VCaP (cell line): ENCODE data around the gene PNN.
A peak's percentile ranks its signal among the peaks of the same experiment; 100 is the strongest.
"Not testable (repeated sequence)": the region's sequence is repeated elsewhere in the genome, so short reads cannot be mapped to it uniquely, and the experiment has no call there.

Experiments used
- H3K27ac ChIP-seq: fragments of 450-650 bp; 2 replicates; pipeline ENCODE4 v1.5.1; 2017
- TF ChIP-seq, protein P1 (sequence below): fragments of 450-650 bp; conservative IDR thresholded peaks from 2 replicates; pipeline ENCODE4 v1.5.1; 2017; ENCODE audit warnings: mild to moderate bottlenecking, moderate library complexity

Gene PNN

DNA sequence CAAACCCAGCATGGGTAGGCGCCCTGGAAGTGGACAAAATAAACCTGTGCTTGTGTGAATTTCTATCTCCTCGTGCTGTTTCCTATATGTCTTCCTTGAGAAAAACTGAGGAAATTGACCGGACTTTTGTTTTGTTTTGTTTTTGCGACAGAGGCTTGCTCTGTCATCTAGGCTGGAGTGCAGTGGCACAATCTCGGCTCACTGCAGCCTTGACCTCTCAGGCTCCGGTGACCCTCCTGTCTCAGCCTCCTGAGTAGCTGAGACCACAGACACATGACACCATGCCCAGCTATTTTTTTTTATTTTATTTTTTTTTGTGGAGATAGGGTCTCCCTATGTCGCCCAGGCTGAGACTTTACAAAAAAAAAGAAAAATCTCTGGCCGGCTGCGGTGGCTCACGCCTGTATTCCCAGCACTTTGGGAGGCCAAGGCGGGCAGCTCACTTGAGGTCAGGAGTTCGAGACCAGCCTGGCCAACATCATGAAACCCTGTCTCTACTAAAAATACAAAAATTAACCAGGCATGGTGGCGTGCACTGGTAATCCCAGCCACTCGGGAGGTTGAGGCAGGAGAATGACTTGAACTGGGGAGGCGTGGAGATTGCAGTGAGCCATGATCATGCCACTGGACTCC lies 36.2 kb downstream of the PNN start:
- no peak overlapping the region for H3K27ac ChIP-seq
- TF ChIP-seq, protein P1, sequence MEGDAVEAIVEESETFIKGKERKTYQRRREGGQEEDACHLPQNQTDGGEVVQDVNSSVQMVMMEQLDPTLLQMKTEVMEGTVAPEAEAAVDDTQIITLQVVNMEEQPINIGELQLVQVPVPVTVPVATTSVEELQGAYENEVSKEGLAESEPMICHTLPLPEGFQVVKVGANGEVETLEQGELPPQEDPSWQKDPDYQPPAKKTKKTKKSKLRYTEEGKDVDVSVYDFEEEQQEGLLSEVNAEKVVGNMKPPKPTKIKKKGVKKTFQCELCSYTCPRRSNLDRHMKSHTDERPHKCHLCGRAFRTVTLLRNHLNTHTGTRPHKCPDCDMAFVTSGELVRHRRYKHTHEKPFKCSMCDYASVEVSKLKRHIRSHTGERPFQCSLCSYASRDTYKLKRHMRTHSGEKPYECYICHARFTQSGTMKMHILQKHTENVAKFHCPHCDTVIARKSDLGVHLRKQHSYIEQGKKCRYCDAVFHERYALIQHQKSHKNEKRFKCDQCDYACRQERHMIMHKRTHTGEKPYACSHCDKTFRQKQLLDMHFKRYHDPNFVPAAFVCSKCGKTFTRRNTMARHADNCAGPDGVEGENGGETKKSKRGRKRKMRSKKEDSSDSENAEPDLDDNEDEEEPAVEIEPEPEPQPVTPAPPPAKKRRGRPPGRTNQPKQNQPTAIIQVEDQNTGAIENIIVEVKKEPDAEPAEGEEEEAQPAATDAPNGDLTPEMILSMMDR, result no peak

DNA sequence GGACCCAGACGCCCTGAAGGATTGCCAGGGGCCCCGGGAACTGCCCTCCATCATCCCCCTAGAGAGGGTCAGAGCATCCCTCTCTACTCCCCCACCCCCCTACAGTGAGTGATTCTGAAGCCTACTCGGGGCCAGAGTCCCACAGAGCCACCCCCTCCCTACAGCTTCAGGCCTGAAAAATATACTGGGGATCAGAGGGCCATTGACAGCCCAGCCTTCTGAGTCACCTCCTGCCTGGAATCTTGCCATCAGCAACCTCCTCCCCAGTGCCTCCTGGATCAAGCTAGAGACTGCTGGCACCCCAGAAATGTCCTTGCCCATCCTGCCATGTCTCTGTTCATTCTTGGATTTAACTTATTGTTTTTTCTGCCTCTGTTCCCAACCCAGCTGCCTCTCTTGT lies 37.0 kb downstream of the PNN start:
- no peak overlapping the region for H3K27ac ChIP-seq

DNA sequence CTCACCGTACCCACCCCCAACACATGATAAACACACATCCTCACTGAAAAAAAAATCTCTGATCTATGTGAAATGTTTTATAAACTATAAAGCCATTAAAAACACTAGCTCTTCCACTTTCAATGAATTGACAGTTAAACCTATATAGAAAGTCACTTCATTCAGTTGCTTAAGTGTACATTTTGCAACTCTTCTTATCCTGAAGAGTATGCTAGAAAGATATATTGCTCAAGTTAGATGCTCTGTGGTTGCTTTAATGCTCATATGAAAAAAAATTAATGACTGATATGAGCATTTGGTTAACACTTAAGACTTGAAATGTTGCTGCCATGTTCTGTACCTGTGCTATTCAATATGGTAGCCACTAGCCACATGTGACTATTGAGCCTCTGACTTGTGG lies 37.6 kb downstream of the PNN start:
- H3K27ac ChIP-seq, result no peak overlapping the region
- TF ChIP-seq, protein P1, result no peak

More for the DNA sequence above, 37.0 kb downstream of the PNN start:
- TF ChIP-seq, protein P1, result no peak

DNA sequence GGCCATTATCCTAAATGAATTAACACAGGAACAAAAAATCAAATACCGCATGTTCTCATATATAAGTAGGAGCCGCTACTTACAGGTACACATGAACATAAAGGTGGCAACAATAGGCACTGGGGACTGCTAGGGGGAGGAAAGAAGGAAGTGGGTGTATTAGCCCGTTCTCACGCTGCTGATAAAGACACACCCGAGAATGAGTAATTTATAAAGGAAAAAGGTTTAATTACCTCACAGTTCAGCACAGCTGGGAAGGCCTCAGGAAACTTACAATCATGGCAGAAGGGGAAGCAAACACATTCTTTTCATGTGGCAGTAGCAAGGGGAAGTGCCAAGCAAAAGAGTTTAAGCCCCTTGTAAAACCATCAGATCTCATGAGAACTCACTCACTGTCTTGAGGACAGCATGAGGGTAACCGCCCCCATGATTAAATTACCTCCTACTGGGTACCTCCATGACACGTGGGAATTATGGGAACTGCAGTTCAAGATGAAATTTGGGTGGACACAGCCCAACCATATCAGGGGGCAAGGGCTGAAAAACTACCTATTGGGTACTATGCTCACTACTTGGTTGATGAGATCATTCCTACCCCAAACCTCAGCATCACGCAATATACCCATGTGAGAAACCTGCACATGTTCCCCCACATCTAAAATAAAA lies 42.3 kb downstream of the PNN start:
- H3K27ac ChIP-seq, result no peak overlapping the region
- TF ChIP-seq, protein P1, result no peak

DNA sequence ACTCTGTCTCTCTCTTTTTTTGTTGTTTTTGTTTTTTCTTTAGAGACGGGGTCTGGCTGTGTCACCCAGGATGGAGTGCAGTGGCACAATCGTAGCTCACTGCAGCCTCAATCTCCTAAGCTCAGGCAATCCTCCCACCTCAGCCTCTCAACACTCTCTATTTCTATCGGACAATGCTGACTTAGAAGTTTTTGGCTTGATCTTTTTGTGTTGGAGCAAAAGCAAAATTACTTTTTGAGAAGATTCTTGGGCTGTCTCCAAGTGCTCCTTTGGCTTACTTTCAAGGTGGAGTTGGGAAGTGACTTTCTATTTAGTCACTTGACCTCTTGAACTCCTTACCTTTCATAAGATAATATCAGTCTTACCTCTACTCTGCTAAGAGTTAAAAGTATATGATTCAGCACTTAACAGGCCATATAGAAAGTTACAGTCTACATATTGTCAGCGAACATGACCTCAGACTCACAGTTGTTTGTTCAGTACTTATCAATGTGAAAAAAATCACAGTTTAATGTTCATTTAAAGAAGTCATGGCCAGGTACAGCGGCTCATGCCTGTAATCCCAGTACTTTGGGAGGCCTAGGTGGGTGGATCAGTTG lies 43.2 kb downstream of the PNN start:
- no peak overlapping the region for H3K27ac ChIP-seq

DNA sequence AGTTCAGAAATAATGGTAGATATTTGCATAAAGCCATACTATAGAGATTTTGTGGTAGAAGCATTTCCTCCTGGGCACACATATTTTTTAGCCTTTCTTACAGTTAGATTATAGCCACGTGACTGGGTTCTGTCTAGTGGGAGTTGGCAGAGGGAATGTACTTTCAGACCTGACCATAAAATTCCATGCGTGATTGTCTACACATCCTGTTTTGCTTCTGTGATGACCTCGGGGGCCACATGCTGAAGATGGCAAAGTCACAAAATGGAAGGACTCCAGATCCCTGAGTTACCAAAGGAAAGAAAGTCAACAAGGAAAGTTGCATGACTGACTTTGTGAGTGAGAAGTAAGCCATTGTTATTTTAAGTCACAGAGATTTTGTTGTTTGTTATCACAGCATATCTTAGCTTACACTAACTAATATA lies 44.0 kb downstream of the PNN start:
- TF ChIP-seq, protein P1, result no peak
- H3K27ac ChIP-seq, result peak overlapping the region; percentile 13; the same call in 1 of the 2 replicates

More for the DNA sequence above, 43.2 kb downstream of the PNN start:
- TF ChIP-seq, protein P1, result no peak

DNA sequence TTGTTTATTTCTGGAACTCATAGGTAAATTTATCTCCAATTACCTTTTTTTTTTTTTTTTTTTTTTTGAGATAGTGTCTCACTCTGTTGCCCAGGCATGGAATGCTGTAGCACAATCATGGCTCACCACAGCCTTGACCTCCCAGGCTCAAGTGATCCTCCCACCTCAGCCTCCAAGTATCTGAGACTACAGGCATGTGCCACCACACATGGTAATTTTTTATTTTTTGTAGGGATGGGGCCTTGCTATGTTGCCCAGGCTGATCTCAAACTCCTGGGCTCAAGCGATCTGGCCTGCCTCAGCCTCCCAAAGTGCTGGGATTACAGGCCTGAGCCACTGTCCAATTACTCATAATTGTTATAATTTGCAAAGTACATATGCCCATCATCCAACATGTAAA lies 45.4 kb downstream of the PNN start:
- not testable (repeated sequence) for H3K27ac ChIP-seq

DNA sequence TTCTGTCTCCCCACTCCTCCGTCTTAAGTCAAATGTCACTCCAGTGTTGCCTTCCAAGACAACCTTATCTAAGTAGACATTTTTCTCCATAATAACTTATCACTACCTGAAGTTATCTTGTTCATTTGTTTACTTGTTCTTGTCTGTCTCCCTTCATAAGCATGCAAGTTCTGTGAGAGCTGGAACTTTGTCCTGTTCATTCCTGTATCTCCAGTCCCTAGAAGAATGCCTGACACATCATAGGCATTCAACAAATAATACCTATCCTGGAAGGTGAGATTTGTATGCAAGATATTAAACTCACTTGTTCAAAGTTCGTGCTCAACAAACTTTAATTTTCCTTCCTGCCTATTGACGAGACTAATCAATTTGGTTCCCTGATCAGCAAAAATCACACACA lies 53.0 kb downstream of the PNN start:
- no peak overlapping the region for H3K27ac ChIP-seq
- TF ChIP-seq, protein P1, result no peak
